ENCODE results near the gene UBR4. TPM values are rescaled to one million over a fixed set of nuclear protein-coding genes. Genes with fewer than 3 reads are reported as not detected.

The UBR4 gene
- total and polyA plus RNA-seq, 2 of the 8 experiments (the other 6 are each of a cell fraction or from before 2014, with no cell fraction given) = 139 to 152 TPM

DNA sequence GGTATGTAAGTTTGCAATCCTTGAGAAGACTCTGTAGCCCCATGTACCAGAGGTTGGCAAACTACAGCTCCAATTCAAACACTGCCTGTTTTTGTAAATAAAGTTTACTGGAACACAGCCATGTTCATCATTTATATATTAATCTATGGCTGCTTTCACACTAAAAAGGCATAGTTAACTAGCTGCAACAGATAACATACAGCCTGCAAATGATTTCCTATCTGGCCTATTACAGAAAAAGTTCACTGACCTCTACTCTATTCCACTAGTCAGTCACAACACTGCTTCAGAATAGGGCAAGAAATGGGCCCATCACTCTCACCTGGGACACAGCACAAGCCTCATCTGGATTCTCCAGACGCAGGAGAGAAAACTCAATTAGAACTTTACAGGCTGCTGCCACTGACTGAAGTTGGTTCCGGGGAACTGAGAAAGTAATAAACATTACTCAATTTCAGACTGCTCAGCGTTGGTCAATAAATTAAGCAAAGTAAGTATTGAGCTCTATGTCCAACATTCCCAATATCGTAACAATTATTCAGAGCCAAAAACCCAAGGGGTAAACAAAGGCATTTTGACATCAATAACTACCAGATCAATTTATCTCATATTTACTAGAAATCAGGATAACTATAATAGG is 10.6 kb downstream of the UBR4 start:
- Histone ChIP-seq H3K4ac (replicated peaks; ENCODE audit: insufficient read length, low read depth, low read length) (no peak overlapping the region), H3K27ac (ENCODE audit: low read depth, low read length) (no peak overlapping the region), H3K79me2 (ENCODE audit: control insufficient read depth in 1 of 2, insufficient read depth in 2 of 2, low read length in 2 of 2) (peaks cover 17 to 54% of the 10 kb centered on the region in 2 experiments), H3K23ac (ENCODE audit: insufficient read length) (no peak overlapping the region), H3K18ac (ENCODE audit: extremely low read depth, low read length) (no peak overlapping the region), H2AK5ac (ENCODE audit: low read depth, low read length) (no peak overlapping the region), H2BK15ac (ENCODE audit: low read length) (no peak overlapping the region), H4K91ac (replicated peaks; ENCODE audit: insufficient read length, low read length) (no peak overlapping the region), H2BK5ac (ENCODE audit: low read depth, low read length) (no peak overlapping the region), H2BK12ac (ENCODE audit: low read depth, low read length) (no peak overlapping the region), H4K5ac (ENCODE audit: insufficient read length, low read depth, low read length) (no peak overlapping the region), H2BK20ac (ENCODE audit: low read length) (no peak overlapping the region), H3K4me2 (ENCODE audit: insufficient read depth in 1 of 2, low read depth in 2 of 2, low read length in 2 of 2) (no peak overlapping the region), H4K8ac (ENCODE audit: extremely low read depth, insufficient read depth, low read length) (no peak overlapping the region), H3K23me2 (ENCODE audit: low read depth, low read length) (no peaks in the 10 kb centered on the region), H2BK120ac (replicated peaks; ENCODE audit: low read depth, low read length) (no peak overlapping the region), H3K56ac (replicated peaks; ENCODE audit: insufficient read length, low read depth, low read length) (no peak overlapping the region), H2AFZ (ENCODE audit: low read length) (no peak overlapping the region), H3K4me3 (ENCODE audit: extremely low read depth in 1 of 4, insufficient read depth in 2 of 4, low read depth in 3 of 4, low read length in 4 of 4) (no peak overlapping the region), H3K36me3 (ENCODE audit: control insufficient read depth in 2 of 4, insufficient read depth in 4 of 4, low read length in 3 of 4) (peaks cover 33 to 56% (median 46%) of the 10 kb centered on the region in 4 experiments), H3K14ac (ENCODE audit: insufficient read length) (no peak overlapping the region), H4K20me1 (replicated peaks in 1 of 2; ENCODE audit: control insufficient read depth in 1 of 2, insufficient read depth in 2 of 2, low read length in 2 of 2) (peaks cover 7% of the 10 kb centered on the region in 2 experiments), H3K4me1 (replicated peaks in 1 of 4; ENCODE audit: control insufficient read depth in 3 of 4, insufficient read depth in 4 of 4, low read length in 3 of 4) (no peaks in the 10 kb centered on the region), H3K27me3 (replicated peaks in 1 of 4; ENCODE audit: control insufficient read depth in 3 of 4, extremely low read depth in 1 of 4, insufficient read depth in 3 of 4, low read length in 3 of 4) (no peaks in the 10 kb centered on the region), H3K79me1 (ENCODE audit: low read depth, low read length) (no peaks in the 10 kb centered on the region; the same call in 1 of the 2 replicates), H3K9me3 (ENCODE audit: insufficient read depth in 2 of 2, low read depth in 1 of 2, low read length in 1 of 2) (no peaks in the 10 kb centered on the region), H3K9ac (replicated peaks in 1 of 4; ENCODE audit: extremely low read depth in 1 of 4, low read depth in 3 of 4, low read length in 3 of 4) (no peak overlapping the region)
- WGBS, 2 experiments (ENCODE audit: extremely low coverage in 1 of 2, insufficient coverage in 1 of 2, insufficient read length in 1 of 2, insufficient replicate concordance in 2 of 2, low coverage in 1 of 2, low lambda C conversion rate in 2 of 2, missing lambda C conversion rate in 1 of 2) = 74% methylated on average over 4 of the region's 4 CpGs; no CpG with 5 or more reads in 1 of the 2 experiments
- TF ChIP-seq TAF1 (IDR thresholded peaks at IDR 0.05; ENCODE audit: low read depth, low read length) = no peak
- TF ChIP-seq SAP30 (IDR thresholded peaks at IDR 0.05; ENCODE audit: insufficient read depth, insufficient replicate concordance, low read length) = no peak
- TF ChIP-seq HDAC2 (IDR thresholded peaks at IDR 0.05; ENCODE audit: borderline replicate concordance in 1 of 2, low read depth in 2 of 2, low read length in 2 of 2) = no peak
- TF ChIP-seq YY1 (IDR thresholded peaks at IDR 0.05; ENCODE audit: low read depth, low read length) = no peak
- no peak for TF ChIP-seq RFX5 (IDR thresholded peaks at IDR 0.05; ENCODE audit: borderline replicate concordance, low read depth, low read length)
- no peak for TF ChIP-seq ZNF274 (IDR thresholded peaks at IDR 0.05; ENCODE audit: borderline replicate concordance, extremely low read depth, low read length)
- no peak for TF ChIP-seq GTF2F1 (IDR thresholded peaks at IDR 0.05; ENCODE audit: borderline replicate concordance, low read depth, low read length)
- ChIA-PET POLR2A (ENCODE audit: partially characterized antibody) (interaction anchor here (1.1 to 2.1 kb wide), 4 partner anchors 9 to 53 kb away, joined by 4 to 6 read pairs (median 4); partner anchors contain the start of genes EMC1 and MRTO4), CTCF (ENCODE audit: partially characterized antibody) (interaction anchor here (0.6 to 1.3 kb wide), 5 partner anchors 31 to 325 kb away, joined by 3 read pairs; no protein-coding TSS in a partner anchor)
- no peak for FAIRE-seq
- no peak for DNase-seq (ENCODE audit: low read depth in 1 of 2, low spot score in 2 of 2)
